NCI-H1417 treated with DMSO at 0.1 percent for 48 hours (cell line): ENCODE results near the gene PPP2R5E.
"Not testable (repeated sequence)": the region's sequence is repeated elsewhere in the genome, so short reads cannot be mapped to it uniquely, and the experiment has no call there.

ENCODE experiments used
- DNase-seq: peaks from one replicate; lab custom pipeline; 2025; lab: John Stamatoyannopoulos, UW

PPP2R5E gene

DNA sequence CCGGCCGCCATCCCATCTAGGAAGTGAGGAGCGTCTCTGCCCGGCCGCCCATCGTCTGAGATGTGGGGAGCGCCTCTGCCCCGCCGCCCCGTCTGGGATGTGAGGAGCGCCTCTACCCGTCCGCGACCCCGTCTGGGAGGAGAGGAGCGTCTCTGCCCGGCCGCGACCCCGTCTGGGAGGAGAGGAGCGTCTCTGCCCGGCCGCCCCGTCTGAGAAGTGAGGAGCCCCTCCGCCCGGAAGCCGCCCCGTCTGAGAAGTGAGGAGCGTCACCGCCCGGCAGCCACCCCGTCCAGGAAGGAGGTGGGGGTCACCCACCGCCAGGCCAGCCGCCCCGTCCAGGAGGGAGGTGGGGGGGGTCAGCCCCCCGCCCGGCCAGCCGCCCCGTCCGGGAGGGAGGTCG, 20.7 kb downstream of the PPP2R5E start:
- DNase-seq, result not testable (repeated sequence)

DNA sequence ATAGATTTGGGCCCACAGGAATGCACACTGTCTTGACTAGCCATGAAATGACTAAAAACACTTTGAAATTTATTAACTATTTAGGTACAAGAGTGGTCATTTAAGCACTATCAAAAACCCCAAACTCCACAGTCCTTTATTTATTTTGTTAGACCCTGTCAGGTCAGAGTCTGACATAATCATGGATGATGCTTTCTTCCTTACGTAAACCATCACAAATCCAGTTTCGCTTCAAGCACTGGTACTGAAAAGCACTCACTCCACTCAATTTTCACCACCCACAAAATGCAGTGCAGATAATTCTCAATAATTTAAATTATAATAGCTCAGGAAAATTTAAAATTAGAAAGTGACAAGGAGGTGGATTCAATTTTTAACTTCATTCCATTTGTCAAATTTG, 25.8 kb downstream of the PPP2R5E start:
- DNase-seq, result no peak

DNA sequence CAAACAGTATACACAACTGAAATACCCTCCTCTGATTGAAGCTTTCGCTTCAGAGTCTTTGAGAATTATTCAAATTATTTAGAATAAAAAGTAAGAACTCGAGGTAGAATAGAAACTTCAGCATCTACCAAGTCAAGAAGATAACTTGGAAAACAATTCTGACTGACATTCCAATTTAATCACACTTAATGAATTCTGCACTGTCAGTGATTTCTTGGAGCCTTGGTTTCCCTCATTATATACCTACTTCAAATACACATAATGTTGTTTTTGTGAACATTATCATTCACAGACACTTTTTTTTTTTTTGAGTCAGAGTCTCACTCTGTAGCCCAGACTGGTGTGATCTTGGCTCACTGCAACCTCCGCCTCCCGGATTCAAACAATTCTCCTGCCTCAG, 27.9 kb downstream of the PPP2R5E start:
- no peak for DNase-seq

DNA sequence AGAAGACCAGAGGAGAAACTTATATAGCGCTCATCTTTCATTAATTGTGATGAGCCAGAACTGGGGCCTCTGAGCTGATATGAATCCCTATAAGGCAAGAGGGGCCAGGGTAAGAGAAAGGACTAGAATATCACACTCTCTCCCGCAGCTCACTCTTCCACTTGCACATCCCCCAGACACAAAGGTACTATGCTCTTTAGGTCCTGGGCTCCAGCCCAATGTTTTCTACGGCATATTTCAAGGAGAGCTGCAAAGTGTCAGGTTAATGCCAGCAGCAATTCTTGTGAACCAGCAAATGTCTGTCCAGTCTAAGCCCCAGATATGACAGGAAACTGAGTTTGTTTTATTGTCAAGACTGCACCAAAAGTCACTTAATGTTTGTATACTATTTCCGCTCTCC, 29.4 kb downstream of the PPP2R5E start:
- DNase-seq, result no peak

DNA sequence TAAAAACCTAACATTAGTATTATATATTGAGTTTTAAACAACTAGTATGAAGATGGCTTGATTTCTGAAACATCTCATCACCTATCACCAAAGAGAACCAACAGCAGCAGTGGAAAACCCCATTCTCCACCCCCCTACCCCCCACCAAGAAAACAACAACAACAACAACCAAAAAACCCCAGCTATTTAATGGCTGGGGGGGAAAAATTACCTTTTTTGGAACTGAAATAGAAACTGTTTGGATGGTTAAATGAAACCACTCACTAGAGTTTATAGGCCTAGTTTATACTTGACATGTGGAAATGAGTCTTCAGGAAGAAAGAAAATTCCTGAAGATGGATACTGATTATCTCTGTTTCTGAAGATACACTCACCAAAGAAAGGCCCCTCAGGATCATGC, 30.3 kb downstream of the PPP2R5E start:
- DNase-seq, result no peak

DNA sequence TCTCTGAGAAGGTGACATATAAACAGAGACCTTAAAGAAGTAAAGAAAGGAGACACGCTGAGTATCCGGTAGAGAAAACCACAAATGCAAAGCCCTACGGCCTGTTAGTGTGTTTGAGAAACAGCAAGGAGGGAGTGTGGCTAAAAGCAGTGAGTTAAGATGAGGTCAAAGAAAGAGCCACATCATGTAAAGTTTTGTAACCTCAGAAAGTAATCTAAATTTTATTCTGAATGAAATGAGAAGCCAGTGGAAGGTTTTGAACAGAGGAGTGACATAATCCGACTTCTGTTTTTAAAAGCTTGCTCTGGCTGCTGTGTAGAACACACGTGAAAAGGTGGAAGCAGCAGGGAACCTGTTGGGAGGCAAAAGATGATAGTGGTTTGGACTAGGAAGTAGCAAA, 32.6 kb downstream of the PPP2R5E start:
- DNase-seq, result no peak

DNA sequence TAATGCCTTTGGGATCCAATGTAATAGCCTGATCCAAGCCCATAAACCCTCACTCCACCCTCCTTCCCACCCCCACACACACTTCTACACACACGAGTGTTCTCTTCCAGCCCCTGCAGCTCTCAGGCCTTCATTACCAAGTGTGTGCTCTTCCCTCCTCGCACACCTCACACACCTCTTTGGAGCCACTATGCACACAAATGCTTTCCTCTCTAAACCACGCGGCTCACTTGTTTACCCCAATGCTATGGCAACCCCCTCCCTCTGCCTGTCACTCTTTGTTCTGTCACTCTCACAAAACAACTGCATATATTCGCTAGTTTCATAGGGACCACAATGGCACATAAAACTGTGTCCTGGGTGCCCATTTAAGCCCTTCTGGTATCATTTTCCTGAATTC, 35.1 kb downstream of the PPP2R5E start:
- no peak for DNase-seq

DNA sequence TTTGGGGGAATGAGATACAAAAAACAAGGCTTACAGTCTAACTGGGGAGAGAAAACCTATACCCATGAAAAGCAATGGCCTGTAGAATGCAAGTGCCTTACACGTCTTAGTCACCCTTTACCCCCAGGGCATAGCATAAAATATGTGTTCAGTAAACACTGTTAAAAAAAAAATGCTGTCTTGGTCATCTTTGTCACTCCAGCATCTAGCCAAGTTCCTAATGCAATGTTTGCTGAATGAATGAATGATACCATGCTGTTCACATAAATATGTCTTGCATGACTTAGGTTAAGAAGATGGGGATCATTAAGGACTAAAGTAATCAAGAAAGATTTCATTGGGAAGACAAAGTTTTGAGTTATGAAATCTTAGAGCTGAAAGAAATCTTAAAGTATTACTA, 38.5 kb downstream of the PPP2R5E start:
- no peak for DNase-seq

DNA sequence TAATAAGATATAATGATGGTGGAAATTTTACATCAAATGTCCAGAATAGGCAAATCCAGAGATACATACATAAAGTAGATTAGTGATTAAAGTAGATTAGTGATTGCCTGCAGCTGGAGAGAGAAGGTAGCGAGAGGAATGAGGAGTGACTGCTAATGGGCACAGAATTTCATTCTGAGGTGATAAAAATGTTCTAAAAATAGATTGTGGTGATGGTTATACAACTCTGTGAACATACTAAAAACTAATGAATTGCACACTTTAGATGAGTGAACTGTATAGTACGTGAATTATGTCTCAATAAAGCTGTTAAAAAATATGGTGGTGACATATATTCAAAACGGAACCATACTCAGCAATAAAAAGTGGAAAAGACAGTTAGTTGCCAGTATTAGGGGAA, 41.7 kb downstream of the PPP2R5E start:
- DNase-seq, result no peak

DNA sequence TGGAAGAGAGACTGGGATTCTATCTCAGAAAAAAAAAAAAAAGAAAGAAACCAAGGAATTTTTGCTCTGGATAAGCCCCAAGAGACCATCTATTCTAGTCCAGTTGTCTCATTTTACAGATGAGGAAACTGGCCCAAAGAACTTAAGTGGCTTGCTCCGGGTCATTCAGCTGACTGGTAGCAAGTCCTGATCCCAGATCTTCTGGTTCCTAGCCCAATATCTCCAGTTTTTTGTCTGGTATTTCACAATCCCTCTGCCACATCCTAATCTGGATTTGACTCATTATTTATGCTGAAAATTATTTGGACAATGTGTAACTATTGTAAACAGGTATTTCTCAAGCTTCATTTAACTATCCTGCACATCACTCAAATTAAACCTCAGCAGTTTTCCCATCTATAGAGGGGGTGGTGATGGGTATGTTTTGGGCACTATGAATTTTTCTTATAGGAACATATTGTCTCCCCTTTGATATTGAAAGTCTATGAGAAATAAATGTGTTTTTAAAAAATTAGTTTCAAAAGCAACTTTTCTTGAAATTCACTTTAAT, 43.4 kb downstream of the PPP2R5E start:
- no peak for DNase-seq

DNA sequence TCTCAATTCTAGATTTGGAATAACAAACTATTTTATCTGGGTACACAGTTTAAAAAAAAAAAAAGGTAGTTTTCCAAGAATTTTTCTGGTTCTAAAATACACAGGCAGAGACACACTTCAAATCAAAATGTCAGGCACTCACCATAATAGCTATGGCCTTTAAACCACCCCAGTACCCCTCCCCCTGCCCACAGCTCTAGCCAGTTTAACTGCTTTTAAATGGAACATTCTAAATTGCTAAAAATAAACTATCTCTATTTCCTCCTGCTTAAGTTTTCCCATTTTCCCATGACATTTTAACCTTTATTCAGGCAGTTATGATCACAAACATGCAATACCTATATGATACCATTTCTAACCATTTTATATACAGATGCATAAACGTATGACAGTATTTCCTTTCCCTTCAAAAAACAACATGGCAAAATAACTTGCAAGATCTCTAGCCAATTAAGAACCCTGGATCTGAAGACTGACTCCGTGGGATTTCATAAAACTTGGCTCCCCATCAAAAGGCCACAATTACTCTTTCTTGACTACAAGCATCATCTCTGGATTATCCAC, 46.3 kb downstream of the PPP2R5E start:
- DNase-seq, result no peak

DNA sequence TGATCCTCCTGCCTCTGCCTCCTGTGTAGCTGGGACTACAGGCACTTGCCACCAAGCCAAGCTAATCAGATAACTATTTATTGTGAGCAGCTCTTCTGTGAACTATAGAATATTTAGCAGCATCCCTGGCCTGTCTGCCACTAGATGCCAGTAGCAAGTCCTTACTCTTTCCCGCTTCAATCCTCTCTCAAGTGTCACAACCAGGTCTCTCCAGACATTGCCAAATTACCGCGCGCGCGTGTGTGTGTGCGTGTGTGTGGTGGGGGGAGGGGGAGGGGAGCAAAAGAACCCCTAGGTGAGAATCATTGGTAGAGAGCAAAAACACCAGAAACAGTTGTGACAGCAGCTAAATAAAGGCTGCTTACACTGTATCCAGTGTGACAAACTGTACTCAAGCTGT, 49.9 kb downstream of the PPP2R5E start:
- no peak for DNase-seq

DNA sequence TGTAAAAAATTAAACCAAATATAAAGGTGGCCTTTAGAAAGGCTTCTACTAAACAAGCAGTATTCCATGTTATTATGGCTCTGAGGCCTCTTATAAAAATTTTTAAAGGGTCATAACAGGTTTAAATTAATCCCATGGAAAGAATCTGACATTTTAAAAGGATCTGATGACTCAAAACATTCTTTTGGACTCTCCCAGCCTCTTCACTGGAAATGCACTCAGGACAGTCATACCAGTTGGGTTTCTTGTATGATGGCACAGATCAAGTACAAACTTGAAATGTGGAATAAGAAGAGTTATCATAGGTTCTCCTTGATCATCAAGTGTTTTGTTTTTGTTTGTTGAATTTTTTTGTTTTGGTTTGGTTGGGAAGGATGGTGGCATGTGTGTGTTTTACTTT, 50.8 kb downstream of the PPP2R5E start:
- no peak for DNase-seq

DNA sequence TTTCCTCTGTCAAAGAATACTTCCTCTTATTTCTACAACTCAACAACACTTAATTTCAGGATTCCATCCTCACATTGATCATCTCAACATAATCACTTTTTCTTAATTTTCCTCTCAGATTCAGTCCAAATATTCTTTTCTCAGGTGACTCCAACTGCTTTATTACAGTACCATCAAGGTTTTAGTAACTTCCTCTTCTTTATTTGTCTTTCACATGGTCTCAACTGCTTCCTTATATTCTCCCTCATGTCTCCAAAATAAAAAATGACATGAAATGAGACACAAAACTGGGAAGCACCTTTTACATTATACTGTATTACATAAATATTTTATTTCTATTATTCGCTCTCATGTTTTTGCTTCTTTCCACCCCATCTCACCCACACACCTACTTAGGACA, 55.5 kb downstream of the PPP2R5E start:
- no peak for DNase-seq

DNA sequence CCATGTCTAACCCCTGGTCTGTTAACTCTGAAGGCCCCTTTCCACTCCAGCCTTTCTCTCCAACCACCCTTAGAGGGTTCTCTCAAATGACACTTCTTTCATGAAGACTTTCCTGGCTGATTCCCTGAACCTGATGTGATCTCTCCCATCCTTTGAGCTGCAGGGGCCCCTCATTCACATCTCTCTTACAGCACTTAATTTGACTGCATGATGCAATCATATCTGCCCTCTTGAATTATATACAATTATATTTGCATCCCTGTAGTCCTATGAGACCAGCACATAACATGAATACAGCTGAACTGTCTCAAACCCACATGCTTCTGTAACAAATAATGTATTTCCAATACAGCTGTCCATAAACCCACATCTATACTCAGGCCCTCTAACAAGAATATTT, 56.4 kb downstream of the PPP2R5E start:
- no peak for DNase-seq

DNA sequence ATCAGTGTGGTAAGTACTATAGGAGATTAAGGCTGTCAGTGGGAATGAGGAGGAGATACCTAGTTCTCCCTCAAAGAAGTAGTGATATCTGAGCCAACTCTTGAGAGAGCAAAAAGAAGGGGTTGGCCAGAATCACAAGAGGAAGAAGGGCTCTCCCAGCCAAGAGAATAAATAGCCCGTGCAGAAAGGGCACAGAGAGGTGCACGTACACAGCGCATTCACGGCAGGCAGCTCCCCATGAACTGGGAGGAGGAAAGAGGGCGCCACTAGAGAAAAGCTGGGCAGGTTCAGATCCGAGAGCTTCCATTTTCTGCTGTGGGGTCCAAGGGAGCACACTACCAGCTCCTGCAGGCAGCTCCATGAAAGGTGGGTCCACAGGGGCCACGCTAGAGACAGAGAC, 59.9 kb downstream of the PPP2R5E start:
- DNase-seq, result no peak

DNA sequence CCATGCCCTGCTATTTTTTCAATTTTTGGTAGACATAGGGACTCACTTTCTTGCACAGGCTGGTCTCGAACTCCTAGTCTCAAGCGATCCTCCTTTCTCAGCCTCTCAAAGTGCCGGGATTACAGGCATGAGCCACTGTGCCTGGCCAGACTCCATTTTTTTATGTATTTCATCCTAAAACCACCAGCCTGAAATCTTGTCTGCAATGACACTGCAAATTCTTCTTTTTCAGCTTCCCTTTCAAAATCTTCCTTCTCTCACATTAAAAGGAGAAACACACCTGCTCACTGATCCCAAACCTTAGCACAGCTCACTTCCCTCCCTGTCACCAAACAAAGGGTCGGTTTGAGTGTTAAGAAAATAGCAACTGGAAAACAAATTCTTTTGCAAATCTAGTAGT, 62.6 kb downstream of the PPP2R5E start:
- no peak for DNase-seq

DNA sequence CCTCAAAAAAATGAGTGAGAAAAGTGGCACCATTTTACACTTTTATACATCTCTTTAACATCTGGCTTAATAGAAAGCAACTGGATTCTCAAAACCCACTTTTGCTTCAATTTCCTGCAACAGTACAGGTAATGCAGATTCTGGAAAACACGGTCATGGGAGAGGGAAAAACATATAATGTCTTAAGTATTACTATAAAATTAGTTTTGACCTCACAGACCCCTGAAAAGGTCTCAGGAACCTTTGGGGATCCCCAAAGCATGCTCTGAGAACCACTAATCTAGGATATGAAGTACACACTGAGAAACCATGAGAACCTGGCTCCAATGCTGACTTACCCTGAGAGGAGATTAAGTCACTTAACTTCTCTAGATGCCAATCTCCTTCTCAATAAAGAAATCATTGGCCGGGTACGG, 64.7 kb downstream of the PPP2R5E start:
- no peak for DNase-seq

DNA sequence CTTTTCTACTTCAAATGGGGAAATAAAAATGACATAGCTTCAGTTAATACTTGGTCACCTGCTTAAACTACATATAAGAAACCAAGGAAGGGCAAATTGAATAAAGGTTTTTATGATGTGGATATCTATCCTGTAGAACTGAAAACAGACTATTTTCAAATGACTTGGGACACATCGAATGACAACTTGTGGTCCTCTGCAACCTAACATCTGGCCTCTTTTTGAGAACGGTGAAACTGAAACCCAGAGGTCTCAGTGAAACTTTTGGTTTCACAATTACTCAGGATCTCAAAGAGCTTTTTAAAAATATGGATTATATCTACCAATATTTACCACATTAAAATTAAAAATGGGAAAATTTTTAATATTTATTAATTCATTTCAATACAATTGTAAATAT, 65.2 kb downstream of the PPP2R5E start:
- no peak for DNase-seq

DNA sequence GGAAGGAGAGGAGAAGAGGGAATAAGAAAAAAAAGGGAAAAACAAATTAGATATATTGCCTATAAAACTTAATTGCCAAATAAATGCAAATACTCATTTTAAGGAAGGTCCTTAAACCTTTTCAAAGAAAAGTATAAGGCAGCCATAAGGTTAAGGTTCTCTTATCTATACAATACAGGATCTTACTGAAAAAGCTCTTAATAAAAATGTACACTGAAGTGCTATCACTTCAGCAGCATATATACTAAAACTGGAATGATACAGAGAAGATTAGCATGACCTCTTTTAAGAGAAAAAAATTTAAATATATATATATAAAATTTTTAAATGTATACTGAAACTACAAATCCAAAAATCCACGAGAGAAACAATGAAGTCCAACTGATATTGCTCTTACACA, 65.6 kb downstream of the PPP2R5E start:
- DNase-seq, result no peak

DNA sequence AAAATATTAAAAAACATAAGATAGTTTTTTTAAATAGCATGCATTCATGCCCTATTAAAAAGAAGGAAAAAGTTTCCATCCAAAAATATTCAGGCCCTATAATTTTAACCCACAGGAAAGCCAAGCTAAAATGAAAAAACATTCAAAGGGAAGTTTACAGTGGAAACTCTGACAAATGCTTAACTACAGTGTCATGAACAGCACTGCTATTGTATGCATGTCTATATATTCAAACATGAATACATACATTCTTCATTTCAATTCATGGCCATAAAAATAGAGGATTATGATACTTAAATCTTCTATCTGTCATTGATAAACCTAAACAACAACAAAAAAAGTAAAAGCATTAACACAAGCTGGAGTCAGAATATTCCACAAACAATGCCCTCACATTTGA, 67.4 kb downstream of the PPP2R5E start:
- DNase-seq, result no peak

DNA sequence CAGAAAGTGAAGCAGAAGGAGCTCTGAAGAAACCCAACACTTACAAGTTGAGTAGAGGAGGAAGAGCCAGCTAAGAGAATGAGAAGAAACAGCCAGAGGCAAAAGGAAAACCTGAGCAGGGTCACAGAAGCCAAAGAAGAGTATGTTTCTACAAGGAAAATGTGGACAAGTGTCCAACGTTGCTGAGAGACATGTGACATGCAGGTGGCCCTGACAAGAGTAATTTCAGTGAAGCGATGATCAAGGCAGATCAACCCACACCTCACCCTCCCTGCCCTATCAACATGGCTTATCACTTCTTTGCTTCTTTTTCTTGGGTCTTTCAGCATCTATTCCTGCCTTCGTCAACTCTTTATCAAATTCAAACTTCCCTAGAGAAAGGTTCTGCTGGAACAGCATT, 68.3 kb downstream of the PPP2R5E start:
- DNase-seq, result no peak

DNA sequence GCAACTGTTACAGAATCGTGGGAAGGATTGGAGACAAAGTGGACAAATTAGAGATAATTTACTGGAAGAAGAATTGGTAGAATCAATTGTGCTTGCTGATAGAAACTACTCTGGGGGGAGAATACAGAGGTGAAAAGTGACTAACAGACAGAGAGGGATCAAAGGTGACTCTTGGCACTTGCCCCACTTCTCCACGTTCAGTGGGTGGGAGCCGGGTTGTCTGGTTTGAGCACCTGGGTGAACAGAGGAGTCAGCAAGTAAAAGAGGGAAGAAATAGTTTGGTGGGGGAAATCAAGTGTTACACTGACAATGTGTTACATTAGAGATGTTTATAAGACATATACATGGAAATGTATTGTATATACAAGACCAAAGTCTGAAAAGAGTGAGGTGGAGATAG, 69.1 kb downstream of the PPP2R5E start:
- DNase-seq, result no peak

DNA sequence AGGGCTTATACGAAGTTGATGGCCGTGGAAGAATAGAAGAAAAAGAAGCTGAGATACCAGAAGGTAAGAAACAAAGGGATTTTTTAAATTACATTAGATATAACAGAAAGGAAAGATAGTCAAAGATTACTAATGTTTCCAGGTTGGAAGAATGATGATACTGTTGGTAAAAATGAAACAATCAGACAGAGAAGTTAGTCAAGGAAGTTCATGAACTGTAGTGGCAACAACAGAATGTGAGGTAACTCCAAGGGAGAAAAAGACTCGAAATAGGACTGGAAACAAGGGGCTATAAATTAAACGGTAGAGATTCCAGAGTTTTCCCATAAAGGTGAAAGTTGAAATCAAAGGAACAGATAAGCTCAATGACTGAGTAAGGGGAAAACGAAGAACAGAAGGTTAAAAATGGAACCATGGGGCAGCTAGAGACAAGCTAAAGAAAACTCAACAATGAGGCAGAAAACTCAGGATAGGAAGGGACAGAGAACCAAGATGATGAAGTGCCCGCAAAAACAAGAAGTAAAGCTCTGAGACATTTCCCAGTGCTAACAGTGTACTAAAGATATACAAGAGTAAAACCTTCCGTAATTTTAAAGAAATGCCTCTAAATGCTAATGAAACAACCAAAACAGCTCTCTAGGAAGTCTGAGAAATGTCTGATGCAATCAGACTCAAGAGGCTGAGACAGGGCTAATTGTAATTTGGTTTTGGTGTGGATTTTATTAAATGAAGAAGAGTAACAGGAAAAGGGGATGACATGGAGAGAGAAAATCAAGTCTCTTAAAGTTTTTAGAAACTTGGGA, 70.0 kb downstream of the PPP2R5E start:
- DNase-seq, result no peak
